CD14-positive monocyte (primary cell): ENCODE data around the gene OBSCN. TPM values are rescaled to one million over a fixed set of nuclear protein-coding genes. Genes with fewer than 3 reads are reported as not detected.

Experiments
- DNase-seq, 3 donors: peaks; one replicate each; pipeline ENCODE4 v3.0.0-alpha.2; 2011 to 2022
- H2AFZ ChIP-seq: 2 replicates; pipeline ENCODE4 v1.6.0; 2012; ENCODE audit warnings: mild to moderate bottlenecking, low read depth, low read length, inconsistent platforms; ENCODE audit not compliant: insufficient read depth, poor library complexity, severe bottlenecking
- H3K27ac ChIP-seq, 2 donors: 1 replicate in 1 of 2; 2 replicates in 1 of 2; pipeline ENCODE4 v1.5.1; 2012 to 2013; ENCODE audit warnings: low read length in 2 of 2, control low read depth in 1 of 2, inconsistent platforms in 1 of 2, low read depth in 1 of 2, mild to moderate bottlenecking in 1 of 2
- H3K27me3 ChIP-seq, 2 donors: one replicate each; pipeline versions ENCODE4 v1.6.0 to v1.6.1; 2011 to 2013; ENCODE audit warnings: low read length in 2 of 2; ENCODE audit not compliant: control insufficient read depth in 2 of 2, insufficient read depth in 2 of 2
- H3K36me3 ChIP-seq, 2 donors: replicated peaks in 1 of 2; 1 replicate in 1 of 2; 2 replicates in 1 of 2; pipeline versions ENCODE4 v1.5.1 to v1.6.1; 2012 to 2013; ENCODE audit warnings: low read length in 2 of 2, control low read depth in 1 of 2, inconsistent platforms in 1 of 2, mild to moderate bottlenecking in 1 of 2; ENCODE audit not compliant: insufficient read depth in 2 of 2, control insufficient read depth in 1 of 2
- H3K4me1 ChIP-seq, 2 donors: 1 replicate in 1 of 2; 2 replicates in 1 of 2; pipeline versions ENCODE4 v1.5.1 to v1.6.1; 2012 to 2013; ENCODE audit warnings: low read length in 2 of 2, control low read depth in 1 of 2, inconsistent platforms in 1 of 2, mild to moderate bottlenecking in 1 of 2, moderate library complexity in 1 of 2; ENCODE audit not compliant: insufficient read depth in 2 of 2, control insufficient read depth in 1 of 2
- H3K4me2 ChIP-seq: replicated peaks from 2 replicates; pipeline ENCODE3; 2012; ENCODE audit warnings: low read length, moderate library complexity, mild to moderate bottlenecking; ENCODE audit not compliant: poor library complexity, severe bottlenecking; ENCODE audit errors: extremely low read depth
- H3K4me3 ChIP-seq, 3 experiments: fragments of 200-600 bp in 1 of 3; sonication (generic) in 1 of 3; replicated peaks in 1 of 3; 1 replicate in 2 of 3; 2 replicates in 1 of 3; pipeline ENCODE4 v1.5.1; 2011 to 2013; ENCODE audit warnings: low read length in 3 of 3, mild to moderate bottlenecking in 3 of 3, control low read depth in 2 of 3, low read depth in 2 of 3, inconsistent platforms in 1 of 3, moderate library complexity in 1 of 3
- H3K79me2 ChIP-seq: 2 replicates; pipeline ENCODE4 v1.6.0; 2012; ENCODE audit warnings: mild to moderate bottlenecking, control low read depth, inconsistent platforms, low read length, moderate library complexity; ENCODE audit not compliant: insufficient read depth
- H3K9ac ChIP-seq: 2 replicates; pipeline ENCODE4 v1.6.0; 2017; ENCODE audit warnings: low read length, mild to moderate bottlenecking; ENCODE audit not compliant: insufficient read depth, poor library complexity, severe bottlenecking
- H3K9me3 ChIP-seq, 2 donors: replicated peaks in 1 of 2; 1 replicate in 1 of 2; 2 replicates in 1 of 2; pipeline versions ENCODE4 v1.5.1 to v1.6.1; 2012 to 2013; ENCODE audit warnings: low read length in 2 of 2, control low read depth in 1 of 2; ENCODE audit not compliant: control insufficient read depth in 1 of 2, insufficient read depth in 1 of 2
- H4K20me1 ChIP-seq: 2 replicates; pipeline ENCODE4 v1.6.0; 2012; ENCODE audit warnings: mild to moderate bottlenecking, low read length, control low read depth, moderate library complexity; ENCODE audit not compliant: insufficient read depth
- H3K27ac Mint-ChIP-seq, 7 donors: one replicate each; pipeline ENCODE4 v1.8.0; 2020; ENCODE audit warnings: mild to moderate bottlenecking in 7 of 7, mixed read lengths in 7 of 7, moderate library complexity in 6 of 7, inconsistent platforms in 2 of 7
- H3K27me3 Mint-ChIP-seq, 3 donors: one replicate each; pipeline ENCODE4 v1.8.0; 2021 to 2022; ENCODE audit warnings: low read depth in 3 of 3, mild to moderate bottlenecking in 3 of 3, mixed read lengths in 3 of 3, moderate library complexity in 3 of 3, inconsistent platforms in 1 of 3
- H3K36me3 Mint-ChIP-seq, 2 donors: one replicate each; pipeline ENCODE4 v1.8.0; 2020; ENCODE audit warnings: mixed read lengths in 2 of 2, inconsistent platforms in 1 of 2, mild to moderate bottlenecking in 1 of 2
- H3K4me1 Mint-ChIP-seq: one replicate; pipeline ENCODE4 v1.8.0; 2020; ENCODE audit warnings: mild to moderate bottlenecking, mixed read lengths
- H3K4me3 Mint-ChIP-seq, 2 donors: one replicate each; pipeline ENCODE4 v1.8.0; 2020; ENCODE audit warnings: mild to moderate bottlenecking in 2 of 2, mixed read lengths in 2 of 2, moderate library complexity in 1 of 2
- H3K9me3 Mint-ChIP-seq, 7 donors: one replicate each; pipeline ENCODE4 v1.8.0; 2020 to 2022; ENCODE audit warnings: mixed read lengths in 7 of 7, mild to moderate bottlenecking in 6 of 7, moderate library complexity in 6 of 7, inconsistent platforms in 2 of 7
- CTCF ChIP-seq: fragments of 200-600 bp; IDR thresholded peaks from one replicate; pipeline ENCODE4 v1.8.0; 2022; ENCODE audit warnings: antibody characterized with exemption, mild to moderate bottlenecking
- WGBS: methylation state at CpG from one replicate; pipeline ENCODE4 v1.1.5; 2013; ENCODE audit warnings: missing lambda C conversion rate; ENCODE audit not compliant: insufficient coverage; 5-methylcytosine and 5-hydroxymethylcytosine counted together
- intact Hi-C, 2 donors: fragments of 100-400 bp; cut with micrococcal nuclease; formaldehyde crosslinking; loops; one replicate each; pipeline versions ENCODE4 v1.15.0 to v1.15.1; 2023
- polyA plus RNA-seq, 3 donors: library from polyadenylated mRNA; depleted of rRNA in 1 of 3; unstranded in 2 of 3; stranded (reverse) in 1 of 3; fragments of 300-500 nt in 2 of 3; fragments of >200 nt in 1 of 3; fragmentation: Illumina TruSeq in 2 of 3; gene quantifications; 1 replicate in 2 of 3; 2 replicates in 1 of 3; pipeline ENCODE4 v1.2.3, GENCODE V29; 2012 to 2021

Gene OBSCN
- polyA plus RNA-seq, 3 donors: 0.57 to 1.5 (median 0.76) TPM

DNA sequence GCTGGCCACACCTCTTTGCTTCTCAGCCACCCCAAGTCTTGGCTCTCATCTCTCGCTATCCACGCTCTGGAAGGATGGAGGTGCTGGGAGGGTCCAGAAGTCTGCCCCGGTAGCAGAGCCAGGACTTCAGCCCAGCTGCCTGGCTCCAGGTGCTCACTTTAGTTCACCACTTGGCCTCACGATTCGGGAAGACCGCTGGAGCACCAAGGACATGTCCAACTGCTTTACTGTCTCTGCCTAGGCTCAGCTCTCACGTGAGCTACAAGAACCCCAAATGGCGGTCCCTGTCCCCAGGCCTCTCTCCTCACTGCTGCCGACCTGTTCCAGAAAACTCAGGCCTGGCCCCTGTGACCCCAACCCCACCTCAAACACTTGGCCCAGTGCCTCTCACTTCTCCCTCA, 195.4 kb downstream of the OBSCN start:
- Mint-ChIP-seq H3K36me3 (peaks cover 48 to 59% of the 10 kb centered on the region in 2 donors), H3K9me3 (peaks cover 0 to 2% (median 0%) of the 10 kb centered on the region in 7 donors), H3K27ac (peak overlapping the region in 1 of 7 donors; percentile 17), H3K4me1 (peaks cover 50% of the 10 kb centered on the region), H3K4me3 (no peak overlapping the region), H3K27me3 (peaks cover 0 to 2% (median 0%) of the 10 kb centered on the region in 3 donors)
- TF ChIP-seq CTCF: no peak
- H3K36me3 ChIP-seq: peaks cover 35 to 52% of the 10 kb centered on the region in 2 donors
- peak overlapping the region in 1 of 2 donors; percentile 40 for H3K27ac ChIP-seq
- no peaks in the 10 kb centered on the region for H3K9me3 ChIP-seq
- no peak overlapping the region for H3K4me2 ChIP-seq
- H3K79me2 ChIP-seq: peaks cover 87% of the 10 kb centered on the region
- no peaks in the 10 kb centered on the region for H3K27me3 ChIP-seq
- H2AFZ ChIP-seq: no peak overlapping the region
- no peak for DNase-seq
- intact Hi-C loops: loop anchor here (10.0 kb wide), 2 partner anchors 188 to 268 kb away; no protein-coding TSS in a partner anchor
- WGBS: 98% methylated on average over 9 of the region's 9 CpGs
- no peak overlapping the region for H3K4me3 ChIP-seq
- peaks cover 31 to 39% of the 10 kb centered on the region in 2 donors for H3K4me1 ChIP-seq
- H3K9ac ChIP-seq: no peak overlapping the region
- peaks cover 75% of the 10 kb centered on the region for H4K20me1 ChIP-seq

DNA sequence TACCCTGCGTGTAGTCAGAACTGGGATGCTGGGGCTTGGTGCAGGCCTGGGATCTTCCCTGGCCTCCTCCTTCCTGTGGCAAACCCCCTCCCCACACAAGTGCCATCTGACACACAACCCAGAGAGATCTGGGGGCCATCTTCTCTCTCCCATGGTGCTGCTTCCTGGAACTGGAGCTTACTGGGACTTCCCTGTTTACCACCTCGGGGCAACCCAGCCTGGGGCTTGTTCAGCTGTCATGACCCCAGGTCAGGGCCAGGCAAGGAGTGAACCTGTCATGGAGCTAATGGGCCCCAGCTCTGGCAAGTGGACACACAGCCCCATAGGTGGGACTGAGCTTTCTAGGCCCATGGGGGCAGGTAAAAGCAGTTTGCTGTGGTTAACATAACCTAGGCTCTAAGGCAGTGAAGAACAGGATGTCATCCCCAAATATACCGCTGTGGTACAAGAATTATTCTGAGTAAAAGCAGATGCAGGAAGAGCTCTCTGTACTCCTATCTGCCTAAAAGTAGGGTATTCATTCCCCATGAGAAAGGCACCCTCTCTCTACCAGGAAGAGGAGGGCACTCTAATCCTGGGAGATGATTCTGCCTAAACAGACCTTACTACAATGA, 196.4 kb downstream of the OBSCN start:
- Histone ChIP-seq H3K36me3 (peaks cover 27 to 43% of the 10 kb centered on the region in 2 donors), H4K20me1 (peaks cover 66% of the 10 kb centered on the region), H3K27me3 (no peaks in the 10 kb centered on the region), H3K4me1 (peaks cover 31 to 43% of the 10 kb centered on the region in 2 donors), H3K9ac (peak overlapping the region; percentile 34), H3K9me3 (no peaks in the 10 kb centered on the region), H2AFZ (no peak overlapping the region), H3K27ac (peak overlapping the region in 1 of 2 donors; percentile 37), H3K79me2 (peaks cover 83% of the 10 kb centered on the region), H3K4me3 (peak overlapping the region in 1 of 3 experiments; percentile 95), H3K4me2 (peak overlapping the region; percentile 17)
- H3K27me3 Mint-ChIP-seq: peaks cover 0 to 2% (median 0%) of the 10 kb centered on the region in 3 donors
- WGBS: 72% methylated on average over 3 of the region's 3 CpGs
- peak in 1 of 3 donors; percentile 32 for DNase-seq
- peaks cover 44 to 51% of the 10 kb centered on the region in 2 donors for H3K36me3 Mint-ChIP-seq
- H3K4me1 Mint-ChIP-seq: peaks cover 58% of the 10 kb centered on the region
- intact Hi-C loops: loop anchor here (10.0 kb wide), 2 partner anchors 189 to 269 kb away; no protein-coding TSS in a partner anchor
- TF ChIP-seq CTCF: no peak
- H3K27ac Mint-ChIP-seq: peak overlapping the region in 6 of 7 donors; percentile 30 to 75 (median 50)
- peak overlapping the region; percentile 11 to 17 for H3K4me3 Mint-ChIP-seq
- H3K9me3 Mint-ChIP-seq: peaks cover 0 to 2% (median 0%) of the 10 kb centered on the region in 7 donors
